ENCODE results near the gene MDM1.

MDM1 gene, protein sequence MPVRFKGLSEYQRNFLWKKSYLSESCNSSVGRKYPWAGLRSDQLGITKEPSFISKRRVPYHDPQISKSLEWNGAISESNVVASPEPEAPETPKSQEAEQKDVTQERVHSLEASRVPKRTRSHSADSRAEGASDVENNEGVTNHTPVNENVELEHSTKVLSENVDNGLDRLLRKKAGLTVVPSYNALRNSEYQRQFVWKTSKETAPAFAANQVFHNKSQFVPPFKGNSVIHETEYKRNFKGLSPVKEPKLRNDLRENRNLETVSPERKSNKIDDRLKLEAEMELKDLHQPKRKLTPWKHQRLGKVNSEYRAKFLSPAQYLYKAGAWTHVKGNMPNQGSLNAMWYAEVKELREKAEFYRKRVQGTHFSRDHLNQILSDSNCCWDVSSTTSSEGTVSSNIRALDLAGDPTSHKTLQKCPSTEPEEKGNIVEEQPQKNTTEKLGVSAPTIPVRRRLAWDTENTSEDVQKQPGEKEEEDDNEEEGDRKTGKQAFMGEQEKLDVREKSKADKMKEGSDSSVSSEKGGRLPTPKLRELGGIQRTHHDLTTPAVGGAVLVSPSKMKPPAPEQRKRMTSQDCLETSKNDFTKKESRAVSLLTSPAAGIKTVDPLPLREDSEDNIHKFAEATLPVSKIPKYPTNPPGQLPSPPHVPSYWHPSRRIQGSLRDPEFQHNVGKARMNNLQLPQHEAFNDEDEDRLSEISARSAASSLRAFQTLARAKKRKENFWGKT

DNA sequence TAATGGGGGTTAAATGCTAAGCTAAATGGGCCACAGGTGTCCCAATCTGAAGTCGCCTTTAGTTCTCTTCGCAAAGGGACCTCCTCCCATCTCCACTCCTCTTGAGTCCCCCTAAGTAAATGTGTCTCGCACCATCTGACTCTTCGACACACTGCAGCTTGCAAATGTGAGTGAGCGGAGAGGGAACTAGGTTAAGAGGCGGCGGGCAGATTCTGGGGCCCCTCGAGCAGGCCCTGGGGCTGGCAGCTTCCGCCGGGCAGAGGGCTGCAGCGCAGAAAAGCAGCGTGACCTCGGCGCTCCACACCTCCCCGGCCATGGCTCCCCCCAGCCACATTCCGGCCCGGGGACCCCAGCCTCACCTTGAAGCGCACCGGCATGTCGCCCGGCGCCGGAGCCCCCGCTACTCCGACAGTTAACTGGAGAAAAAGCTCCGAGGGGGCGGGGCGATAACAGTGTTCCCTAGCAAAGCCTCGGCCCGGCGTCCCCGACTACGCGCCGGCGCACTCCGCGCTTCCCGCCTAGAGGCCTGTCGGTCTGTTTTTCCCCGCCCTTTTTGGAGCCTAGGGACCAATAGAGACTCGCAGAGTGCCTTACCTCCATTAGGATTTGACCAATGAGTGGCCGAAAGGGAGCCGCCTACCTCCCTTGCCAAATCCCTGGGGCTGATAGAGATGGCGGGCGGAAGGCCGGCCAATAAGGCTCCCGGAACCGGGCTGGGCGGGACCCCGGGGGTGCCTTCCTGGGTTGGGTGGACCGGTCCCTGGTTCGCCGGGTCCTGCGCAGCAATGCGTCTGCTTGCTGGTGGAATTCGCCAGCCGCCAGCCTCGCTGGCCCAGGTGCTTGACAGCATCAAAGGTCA lies at the start of gene MDM1:
Gene MDM1 (minus strand): TSS at position 494 of the 859 bp plus-strand sequence. CDS start 117 bp downstream, at position 377.
- DNase-seq = peak; percentile 99

DNA sequence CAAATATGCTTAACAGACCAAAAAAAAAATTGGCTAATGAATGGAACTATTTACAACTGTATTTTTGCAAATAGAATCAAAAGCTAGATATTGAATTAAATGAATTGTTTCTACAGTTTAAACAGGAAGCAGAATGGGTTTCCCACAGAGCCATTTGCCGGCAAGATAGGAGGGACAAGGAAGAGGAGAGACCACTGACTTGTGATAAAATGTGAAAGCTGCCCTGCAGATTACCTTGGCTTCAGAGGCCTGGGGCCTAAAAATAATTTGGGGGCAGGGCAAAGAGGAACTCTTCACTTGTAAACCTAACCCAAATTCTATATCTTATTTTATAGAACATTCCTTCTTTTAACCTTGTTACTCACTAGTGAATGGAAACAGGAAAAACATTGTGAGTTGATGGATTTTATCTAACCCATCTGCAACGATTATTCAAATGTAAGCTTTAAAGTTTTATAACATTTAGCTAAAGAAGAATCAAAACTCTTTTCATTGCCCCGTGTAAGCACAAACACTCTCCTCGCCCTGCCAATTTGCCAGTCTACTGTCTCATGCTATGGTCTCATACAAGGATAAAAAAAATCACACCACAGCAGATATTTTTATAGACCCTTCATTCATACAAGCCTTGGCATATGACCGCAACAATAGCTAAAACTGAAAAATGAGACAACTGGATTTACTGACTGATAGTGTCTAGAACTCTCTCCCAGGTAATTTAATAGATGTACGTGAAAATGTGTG lies 49.5 kb upstream of the MDM1 start:
- peak; percentile 79 for DNase-seq

DNA sequence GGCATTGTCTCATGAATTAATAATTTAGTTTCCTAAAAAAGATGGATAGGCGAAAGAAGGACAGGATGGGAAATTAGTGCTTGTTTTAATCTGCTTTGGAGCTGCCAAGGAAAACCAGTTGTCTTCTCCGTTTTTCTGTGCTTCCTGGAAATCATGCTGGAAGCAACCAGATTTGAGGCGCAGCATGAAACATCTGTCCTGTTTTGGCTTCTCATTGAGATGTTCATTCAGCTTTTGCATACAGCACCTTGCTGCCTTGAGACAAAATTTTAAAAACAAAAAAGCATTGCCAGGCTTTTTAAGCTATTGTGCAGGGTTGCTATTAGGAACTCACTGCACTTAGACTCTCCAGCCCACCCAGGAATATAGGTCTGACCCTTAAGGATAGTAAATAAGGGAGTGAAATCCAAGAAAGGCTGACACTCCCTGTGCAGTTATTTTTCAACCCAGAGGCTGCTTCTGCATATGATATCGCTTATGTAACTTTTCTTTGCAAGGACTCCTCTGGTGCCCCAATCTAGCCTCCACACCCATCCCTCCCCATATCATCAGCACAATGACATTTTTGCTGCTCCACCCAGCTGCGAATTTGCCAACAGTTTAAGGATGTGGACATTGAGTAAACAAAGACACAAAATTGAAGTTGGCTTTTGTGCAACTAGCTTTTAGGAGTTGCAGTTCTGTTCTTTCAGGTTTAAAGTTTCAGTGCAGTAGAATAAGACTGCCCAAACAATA lies 46.9 kb upstream of the MDM1 start:
- peak; percentile 97 for DNase-seq

DNA sequence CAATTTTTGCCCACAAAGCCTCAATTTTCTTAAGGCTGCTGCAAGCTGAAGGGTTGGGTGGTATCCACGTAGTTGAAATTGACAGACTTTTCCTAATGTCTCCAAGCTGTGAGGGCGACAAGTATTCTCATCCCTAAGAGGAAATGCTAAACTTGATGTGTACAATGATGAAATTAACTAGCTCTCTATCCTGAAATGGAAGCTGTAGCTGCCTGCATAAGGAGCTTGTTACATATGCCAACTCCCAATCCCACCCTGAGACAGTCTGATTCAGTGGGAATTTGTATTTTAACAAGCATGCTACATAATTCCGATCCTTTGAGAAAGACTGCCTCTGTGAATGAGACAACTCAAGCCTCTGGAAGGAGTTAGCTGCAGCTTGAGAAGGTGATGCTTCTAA lies 45.7 kb upstream of the MDM1 start:
- DNase-seq = no peak

DNA sequence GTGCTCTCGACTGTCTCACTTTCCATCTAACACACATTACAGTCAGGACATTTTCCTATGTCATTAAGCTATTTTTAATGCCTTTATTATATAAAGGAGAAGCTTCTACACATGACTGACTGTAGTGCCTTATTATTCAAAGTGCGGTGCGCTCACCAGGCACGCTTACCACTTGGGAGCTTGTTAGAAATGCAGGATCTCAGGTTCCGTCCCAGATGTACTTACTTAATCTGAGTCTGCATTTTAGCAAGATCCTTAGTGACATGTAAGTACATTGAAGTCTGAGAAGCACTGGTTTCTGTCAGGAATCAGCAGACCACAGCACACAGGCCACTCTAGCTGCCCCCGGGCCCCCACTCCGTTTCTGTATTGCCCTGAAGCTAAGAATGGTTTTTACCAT lies 44.7 kb upstream of the MDM1 start:
- DNase-seq = no peak

DNA sequence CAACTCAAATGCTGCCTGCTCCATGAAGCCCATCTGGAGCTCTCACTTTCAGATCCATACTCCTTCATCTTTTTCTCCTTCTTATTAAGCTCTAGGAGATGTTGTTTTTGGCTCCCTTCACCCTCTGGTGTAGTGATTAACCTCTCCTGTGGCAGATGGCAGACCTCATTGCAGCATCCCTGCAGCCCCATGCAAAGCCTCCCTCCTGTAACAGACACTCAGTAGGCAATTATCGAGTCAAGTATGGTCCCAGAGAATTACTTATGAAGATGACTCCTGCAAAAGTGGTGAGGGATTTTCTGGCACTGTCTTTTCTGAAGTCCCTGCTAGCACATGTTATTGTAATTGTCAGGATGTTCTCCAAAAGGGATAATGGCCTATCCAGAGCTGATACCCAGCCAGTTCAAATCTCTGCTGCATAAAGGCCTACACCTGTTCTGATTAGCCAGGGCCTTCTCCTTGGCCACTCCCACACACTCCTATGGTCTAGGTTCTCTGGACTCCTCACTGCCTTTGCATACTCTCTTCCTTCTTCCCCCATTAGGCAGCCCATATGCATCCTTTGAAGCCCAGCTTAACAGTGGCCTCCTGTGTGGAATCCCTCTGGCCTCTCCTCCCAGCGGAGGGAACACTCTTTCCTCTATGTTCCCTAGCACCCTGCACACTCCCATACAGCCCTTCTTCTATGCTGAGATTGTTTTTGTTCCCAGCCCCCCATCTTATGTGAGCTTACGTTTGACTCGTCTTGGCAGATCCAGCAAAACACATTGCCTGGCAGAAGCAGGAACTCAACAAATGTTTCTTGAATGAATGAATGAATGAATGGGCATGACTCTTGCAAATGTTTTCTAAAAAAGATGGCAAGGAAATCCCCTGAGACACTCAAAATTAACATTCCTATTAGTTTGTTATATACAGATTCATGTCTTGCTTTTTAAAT lies 43.9 kb upstream of the MDM1 start:
- no peak for DNase-seq

DNA sequence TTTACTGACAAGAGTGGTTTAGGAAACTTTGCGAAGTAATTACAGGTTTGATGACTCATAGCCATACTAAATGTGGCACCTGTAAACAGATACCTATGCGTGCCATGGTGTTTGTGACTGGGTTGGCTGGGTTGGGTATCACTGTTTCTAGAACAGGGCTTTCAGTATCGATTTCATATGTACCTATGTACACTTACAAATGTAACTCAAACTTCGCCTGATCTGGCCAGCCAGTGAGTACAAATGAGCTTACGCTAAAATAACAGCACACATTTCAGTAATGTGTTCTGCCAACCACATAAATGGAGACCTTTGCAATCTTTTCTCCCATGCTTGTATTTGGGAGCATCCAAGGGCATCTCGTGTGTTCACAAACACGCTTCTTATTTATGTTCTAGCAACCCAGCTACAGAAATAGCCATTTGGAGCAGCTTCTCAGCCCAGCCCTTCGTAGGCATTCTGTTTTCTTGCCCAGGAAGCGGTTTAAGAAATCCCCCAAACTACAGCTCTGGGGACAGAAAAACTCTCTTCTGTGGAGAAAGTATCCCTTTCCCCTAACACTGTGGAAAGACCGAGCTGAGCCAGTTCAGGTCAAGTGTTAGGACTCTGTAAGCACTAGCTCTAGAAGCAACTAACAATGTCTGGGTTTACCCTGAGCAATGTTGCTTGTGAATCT lies 42.3 kb upstream of the MDM1 start:
- DNase-seq = no peak

DNA sequence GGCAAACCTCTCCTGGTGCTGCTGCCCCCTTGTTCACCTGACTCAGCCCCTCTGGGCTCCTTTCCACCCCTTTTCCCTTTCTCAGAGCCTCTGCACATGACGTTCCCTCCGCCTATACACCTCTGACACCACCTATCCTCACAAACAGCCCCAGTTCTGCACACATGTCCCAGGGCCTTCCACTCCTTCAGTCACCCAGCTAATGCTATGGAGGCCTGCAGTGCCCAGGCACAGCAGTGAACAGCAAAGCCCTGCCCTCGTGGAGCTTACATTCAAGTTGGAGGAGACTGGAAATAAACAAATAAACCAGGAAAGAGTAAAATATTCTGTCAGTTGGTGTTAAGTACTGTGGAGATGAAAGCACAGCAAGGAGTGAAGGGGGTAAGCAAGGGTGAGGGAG lies 38.5 kb upstream of the MDM1 start:
- no peak for DNase-seq

DNA sequence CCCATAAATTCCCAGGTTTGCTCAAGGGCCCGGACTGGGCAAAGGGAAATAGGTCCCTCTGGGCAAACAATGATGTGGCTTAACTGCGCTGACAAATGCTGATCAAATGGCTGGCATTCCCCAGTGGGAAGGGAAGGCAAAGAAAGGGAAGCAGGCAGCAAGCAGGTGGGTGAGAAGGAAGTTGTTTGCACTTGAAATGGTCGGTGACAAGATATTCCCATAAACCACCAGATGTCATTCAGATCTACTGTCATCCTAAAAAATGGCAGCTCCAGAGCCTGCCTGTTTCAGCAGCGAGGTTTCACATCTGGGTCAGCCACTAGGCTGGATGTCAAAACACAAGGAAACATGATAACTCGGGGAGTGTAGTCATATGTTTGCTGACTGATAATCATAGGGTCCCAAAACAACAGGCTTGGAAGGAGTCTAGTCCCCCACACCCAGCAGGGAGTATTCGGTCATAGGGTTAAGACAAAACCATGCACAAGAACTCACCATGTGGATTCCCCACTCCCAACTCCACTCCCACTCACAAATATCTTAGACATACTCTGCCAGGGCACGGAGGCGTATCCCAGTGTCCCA lies 37.9 kb upstream of the MDM1 start:
- DNase-seq = peak; percentile 84

DNA sequence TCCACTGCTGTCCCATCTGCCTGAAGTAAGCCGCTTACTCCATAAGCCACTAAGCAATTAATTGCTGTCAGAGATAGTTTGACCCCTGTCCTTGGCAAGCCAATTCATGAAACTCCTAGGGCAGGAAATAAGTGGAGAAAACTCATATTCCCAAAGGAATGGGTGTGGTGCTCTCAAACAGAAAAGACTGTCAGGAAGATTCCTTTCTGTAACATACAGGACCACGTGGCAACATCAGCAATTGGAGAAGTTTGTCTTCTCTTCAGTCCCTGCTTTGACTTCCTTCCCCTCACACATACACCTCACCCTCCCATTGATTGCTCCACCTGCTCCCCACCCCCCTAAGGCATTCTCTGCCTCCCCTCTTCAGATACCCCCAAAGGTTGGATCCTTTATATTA lies 36.2 kb upstream of the MDM1 start:
- DNase-seq = no peak

DNA sequence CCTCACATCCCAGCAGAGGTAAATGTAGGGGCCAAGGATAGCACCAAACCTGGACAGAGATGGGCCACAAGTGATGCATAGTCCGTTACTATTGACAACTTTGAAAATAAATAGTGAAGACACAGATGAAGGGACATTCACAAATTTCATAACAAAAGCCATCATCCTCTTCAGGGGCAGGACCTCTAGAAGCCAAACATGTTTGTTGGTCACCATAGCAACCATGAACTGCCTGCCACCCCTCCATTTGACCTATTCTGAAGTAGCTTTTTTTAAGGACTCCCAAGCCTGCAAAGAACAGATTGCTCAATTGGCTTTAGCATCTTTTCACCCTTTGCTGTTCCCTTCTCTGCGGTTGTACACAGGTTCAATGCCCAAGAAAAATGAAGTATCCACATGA lies 35.7 kb upstream of the MDM1 start:
- DNase-seq = no peak

DNA sequence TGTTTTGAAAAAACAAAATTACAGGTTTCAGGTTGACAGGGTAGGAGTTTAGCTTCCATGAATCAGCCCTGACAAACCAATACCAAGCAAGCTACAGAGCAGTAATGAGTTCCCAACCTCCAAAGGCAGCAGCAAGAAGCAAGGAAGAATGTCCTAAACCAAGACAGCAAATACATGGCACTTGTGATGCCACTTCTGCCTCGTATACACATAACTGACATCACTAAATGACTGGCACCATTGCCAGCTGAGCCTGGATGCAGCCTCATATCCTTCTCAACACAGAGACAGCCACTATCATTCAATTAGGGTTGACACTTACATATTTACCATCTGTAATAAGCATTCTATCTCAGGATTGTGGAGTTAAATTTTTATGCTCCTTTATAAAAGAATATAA lies 35.0 kb upstream of the MDM1 start:
- DNase-seq = no peak

DNA sequence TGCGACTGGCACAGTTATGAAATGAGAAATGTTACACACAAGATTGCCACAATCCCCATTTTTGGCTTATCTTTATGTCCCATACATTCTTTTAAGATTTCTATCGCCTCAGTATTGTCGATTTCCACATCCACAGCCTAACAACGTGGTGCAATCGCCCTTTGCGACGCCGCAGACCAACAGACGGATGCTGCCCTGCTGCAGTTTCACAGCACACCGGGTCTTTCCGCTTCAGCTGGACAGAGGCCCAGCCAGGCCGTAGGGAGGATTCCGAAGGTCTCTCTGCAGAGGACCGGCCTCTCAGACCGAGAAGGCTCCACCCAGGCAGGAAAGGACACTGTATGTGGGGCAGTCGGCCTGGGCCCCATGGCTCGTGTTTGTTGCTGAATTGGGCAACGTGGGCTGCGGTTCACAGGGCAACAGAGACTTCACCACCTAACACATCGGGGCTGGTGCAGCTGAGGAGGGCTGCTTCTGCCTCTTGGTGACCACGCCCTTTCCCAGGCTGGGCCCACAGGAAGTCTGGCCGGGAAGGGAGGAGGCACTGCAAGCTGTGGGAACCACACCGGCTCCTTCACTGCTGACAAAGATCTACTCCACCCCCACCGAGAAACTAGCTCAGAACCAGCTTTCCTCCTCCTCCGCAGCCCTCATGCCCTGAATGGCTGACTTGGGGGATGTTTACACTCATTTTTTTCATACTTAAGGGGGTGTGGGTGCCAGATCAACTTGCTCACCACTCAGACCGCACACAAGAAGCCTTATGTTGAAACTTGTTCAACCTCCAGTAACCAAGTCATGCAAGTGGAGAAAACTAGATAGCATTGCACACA lies 32.9 kb upstream of the MDM1 start:
- DNase-seq = peak; percentile 97

DNA sequence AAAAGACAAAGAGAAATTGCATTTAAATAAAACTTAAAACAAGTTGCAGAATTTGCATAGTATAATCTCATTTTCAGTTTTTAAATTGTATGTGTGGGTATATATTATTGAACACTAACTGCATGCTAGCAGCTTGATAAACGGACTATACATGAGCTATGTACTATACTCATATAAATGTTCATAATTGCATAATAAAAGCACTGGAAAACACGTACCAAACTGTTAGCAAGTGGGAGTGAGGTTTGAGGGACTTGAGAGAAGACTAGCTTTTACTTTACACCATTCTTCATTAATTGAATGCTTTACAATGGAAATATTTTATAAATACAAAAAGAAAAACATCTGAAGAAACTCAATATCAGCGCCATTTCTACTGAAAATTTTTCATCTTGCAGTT lies 32.2 kb upstream of the MDM1 start:
- no peak for DNase-seq

DNA sequence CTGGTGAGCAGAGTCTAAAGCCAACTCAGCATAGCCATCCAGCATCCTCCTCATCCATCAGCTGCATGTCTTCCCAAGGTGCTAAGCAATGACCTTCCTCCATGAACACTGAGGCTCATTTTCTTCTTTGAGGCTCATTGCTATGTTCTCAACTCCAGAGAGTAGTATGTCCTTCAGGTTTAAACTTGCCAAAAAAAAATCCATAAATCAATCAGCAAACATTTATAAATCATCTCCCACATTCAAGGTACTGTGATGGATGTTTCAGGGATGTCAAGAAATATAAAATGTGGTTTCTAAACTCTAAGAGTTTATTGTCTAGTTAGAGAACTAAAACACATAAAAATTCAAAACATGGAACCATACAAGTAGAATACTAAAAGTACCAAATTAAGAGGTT lies 29.8 kb upstream of the MDM1 start:
- no peak for DNase-seq

DNA sequence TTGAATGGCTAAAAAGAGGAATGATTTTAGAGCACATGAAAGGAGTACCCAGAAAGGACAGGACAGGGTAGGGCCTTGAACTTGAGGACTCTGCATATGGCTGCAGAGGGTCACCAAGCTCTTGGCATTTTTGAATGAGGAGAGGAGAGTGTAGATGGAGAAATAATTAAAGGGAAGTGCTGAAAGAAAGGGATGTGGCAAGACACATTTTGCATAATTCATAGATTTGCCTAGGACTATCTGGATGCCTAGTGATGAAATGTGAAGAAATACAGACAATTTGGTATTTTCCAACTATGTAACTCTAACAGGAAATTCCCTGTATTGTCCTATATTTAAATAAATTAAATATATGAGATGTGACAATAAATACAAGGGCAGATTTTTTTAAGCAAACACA lies 27.5 kb upstream of the MDM1 start:
- no peak for DNase-seq

DNA sequence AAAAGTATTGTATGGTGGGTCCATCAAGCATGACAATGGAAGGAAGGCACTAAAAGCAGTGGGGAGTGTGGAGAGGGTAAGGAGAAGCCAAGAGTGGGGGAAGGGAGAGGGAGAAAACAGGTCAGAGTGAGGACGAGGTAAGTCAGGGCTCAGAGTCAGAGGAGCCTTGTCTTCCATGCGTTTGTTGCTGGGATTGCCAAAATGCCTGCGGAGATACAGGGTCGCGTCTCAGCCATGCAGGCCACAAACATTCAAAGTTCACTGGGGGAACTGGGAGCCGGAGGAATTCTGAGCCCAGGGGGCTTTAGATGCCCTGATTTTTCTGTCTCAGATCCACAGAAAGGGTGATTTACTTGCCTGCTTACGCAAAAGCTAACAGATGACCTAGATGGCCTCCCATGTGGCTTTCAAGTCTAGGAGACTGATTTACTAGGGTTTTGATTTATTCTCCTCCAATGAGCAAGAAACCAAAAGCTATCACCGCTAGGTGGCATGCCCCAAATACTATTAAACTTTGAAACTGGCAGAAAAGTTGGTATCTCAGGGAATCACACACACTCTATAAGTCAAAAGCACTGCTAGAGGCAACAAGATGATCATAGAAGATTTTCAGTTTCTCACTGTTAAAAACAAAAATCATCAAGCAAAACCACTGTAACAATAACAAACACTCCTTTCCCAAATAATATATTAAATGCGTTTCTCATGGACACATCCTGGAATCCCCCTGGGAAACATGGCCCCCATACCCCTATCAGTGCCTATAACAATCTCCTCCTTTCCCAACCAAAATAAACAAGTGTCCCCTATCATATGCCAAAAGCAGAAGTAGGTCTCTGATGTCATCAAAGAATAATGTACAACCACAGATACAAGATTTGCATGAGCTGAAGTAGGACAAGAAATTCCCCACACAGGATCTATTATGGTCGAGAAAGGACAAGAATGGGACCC lies 26.6 kb upstream of the MDM1 start:
- peak; percentile 89 for DNase-seq

DNA sequence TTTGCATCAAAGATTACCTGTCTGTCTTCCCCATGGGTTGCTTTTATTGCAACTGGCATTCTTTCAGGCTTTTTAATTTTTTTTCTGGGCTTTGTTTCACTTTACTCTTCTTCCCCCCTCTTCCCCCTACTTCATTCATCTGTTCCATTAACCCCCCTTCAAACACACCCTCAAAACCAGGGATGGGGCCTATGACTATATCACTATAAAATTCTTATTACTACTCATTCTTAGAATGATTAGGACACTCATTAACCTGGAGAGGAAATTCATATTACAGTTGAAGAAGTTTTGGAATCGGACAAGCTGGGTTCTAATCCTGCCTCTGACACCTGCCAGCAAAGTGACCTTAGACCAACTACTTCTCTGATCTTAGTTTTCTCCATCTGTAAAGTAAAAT lies 24.8 kb upstream of the MDM1 start:
- no peak for DNase-seq
